Daoy (cell line): Measurements from ENCODE around the gene NATD1. TPM values are rescaled to one million over a fixed set of nuclear protein-coding genes. Genes with fewer than 3 reads are reported as not detected.
A peak's percentile ranks its signal among the peaks of the same experiment; 100 is the strongest.

Experiments used
- DNase-seq: peaks from one replicate; pipeline ENCODE4 v3.0.0-alpha.2; 2015; ENCODE audit warnings: low read depth
- total RNA-seq: library from RNA; depleted of rRNA; stranded (reverse); fragments of >200 nt; shearing (Covaris generic); gene quantifications from 2 replicates; pipeline ENCODE4 v1.2.3, GENCODE V29; 2014

Gene NATD1
- total RNA-seq, 1 experiment from 2014 or later = 0.86 TPM

DNA sequence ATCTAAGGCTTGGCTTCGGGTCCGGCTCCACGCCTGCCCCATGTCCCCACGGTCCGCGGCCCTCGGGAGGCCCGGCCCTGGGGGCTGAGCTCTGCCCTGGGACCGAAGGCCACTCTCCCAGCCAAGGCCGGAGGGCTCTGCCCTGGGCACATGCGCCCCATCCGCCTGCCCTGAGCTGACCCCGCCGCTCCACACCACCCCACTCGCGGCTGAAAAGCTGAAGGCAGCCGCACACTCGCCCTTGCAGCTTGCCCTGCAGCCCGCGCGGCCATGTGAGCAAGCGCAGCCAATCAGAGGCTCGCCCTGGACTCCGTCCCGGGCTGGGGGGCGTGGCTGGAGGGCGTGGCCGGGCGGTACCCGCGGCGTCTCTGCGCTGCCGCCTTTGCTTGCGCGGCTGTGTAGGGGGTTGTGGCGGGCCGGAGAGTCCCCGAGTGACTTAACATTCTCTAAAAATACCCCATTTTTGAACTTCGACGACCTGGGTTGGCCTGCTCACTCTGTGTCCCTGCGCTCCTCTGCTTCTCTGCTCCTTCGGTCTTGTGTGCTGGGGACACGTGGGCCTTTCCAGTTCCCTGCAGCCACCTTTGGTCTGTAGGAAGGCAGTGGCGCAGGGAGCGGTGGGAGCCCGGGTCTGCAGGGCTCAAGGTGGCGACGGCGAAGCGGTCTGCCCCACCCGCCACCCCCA is 22.5 kb upstream of the NATD1 start:
- peak; percentile 91 for DNase-seq

DNA sequence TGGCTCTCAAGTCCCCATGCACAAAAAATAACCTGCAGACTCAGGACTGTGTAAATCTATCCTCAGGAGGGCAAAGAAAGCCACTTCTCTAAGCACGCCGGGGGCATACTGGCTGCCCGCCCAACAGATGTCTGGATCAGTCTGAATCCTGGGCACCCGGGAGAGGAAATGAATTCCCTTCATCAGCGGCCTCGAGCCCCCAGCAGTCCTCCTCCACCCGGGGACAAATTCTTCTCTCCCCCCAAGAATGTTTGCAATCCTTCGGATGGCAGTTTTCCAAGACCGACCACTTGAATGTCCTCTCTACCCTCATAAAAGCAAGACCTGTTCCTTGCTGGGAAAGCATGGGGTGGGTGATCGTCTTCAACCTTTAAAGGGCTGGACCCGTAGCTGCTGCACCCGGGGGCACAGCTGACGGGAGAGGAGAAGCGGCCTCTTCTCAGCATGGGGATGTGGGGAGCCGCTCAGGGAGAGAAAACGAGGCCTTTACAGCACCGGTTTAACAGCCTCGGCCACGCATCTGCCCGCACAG is 21.9 kb upstream of the NATD1 start:
- peak; percentile 57 for DNase-seq

DNA sequence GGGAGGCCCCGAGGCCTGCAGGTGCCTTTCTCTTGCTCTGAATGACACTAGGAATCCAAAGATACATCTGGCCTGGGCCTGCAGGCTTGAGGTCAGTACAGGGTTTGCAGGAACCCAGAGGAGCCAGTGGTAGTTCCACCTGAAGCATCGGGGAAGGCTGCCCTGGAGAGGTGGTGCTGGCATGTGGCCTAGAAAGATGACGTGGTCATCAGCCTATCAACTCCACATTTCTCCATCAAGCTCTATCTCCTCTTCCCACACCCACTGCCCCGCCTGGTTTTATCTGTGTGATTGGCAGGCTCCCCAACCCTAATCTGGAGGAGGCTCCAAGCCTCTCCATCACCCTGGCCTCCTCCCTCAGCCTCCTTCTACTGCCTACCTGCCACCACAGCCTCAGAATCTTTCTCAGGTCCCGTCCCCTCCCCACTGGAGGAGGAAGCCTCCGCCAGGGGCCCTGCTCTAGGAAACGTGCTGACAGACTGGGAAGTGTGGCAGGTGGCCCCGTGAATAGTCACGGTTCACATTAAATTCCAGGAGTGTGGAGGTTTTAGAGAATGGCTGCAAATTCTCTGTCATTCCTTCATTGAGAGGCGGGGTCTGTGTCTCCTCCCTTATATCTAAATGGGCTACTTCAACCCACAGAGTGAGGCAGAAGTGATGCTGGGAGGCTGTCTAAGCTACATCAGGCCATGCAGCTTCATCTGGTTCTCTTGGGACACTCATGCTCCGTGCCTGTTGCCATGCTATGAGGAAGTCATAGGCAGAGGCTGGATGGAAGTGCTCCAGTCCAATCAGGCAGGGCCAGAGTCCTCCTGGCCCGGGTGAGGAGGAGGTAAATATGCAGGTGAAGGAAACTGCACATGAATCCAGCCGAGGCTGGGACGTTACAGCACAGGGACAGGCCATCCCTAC is 19.9 kb upstream of the NATD1 start:
- DNase-seq = no peak

DNA sequence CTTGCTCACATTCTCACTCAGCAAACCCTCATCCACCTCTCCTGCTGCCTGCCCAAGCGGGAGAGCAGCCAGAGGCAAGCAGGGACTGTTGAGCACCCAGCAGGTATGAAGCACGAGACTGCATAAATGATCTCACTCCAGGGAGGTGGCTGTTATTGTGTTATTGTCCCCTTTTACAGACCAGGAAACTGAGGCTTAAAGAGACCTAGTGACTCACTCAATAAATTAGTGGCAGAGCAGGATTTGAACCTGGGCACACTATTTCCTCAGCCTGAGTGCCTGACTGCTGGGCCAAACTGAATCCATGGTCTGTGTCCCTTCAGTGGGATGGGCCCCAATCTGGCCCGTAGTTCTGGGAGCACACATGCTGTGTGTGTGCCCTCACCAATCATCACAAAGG is 19.0 kb upstream of the NATD1 start:
- DNase-seq = no peak

DNA sequence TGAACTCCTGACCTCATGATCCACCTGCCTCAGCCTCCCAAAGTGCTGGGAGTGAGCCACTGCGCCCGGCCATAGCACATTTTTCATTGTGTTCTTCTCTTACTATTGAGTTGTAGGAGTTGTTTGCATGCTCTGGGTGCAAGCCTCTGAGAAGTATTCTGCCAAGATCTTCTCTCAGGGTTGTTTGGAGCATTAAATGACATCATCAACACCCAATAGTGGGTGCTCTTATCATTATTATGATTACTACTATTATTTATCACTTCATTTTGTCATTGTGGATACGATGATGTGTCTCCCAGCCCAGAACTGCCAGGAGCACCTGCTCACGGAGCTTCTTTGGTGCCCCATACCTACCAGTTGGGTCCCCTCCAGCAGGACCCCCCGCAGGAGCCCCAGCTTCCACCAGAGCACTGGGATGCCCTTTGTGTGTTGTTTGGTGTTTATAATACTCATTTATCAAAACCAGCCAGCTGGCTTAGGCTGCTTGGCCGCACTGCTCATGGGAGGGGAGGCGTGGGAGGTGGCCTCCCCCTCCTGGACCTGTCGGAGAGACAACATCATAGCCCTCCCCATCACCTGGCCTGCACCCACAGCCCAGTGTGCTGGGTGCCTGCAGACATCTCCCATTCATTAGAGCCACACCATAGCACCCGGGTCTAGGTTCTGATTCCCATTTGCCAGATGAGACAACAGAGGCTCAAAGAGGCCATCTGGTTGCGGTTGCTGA is 18.4 kb upstream of the NATD1 start:
- no peak for DNase-seq

DNA sequence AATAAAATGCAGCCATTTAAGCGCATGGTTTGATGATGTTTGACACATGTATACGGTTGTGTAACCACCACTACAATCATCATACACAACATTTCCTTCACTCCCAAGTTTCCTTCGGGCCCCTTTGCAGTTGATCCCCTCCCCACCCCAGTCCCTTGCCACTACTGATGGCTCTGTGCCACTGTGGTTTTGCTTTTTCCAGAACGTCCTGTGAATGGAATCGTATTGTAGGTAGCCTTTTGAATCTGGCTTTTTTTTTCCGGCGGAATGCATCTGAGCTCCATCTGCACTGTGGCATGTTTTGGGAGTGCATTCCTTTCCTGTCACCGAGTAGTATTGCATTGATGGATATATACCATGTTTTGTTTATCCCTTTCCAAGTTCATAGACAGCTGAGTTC is 16.2 kb upstream of the NATD1 start:
- no peak for DNase-seq

DNA sequence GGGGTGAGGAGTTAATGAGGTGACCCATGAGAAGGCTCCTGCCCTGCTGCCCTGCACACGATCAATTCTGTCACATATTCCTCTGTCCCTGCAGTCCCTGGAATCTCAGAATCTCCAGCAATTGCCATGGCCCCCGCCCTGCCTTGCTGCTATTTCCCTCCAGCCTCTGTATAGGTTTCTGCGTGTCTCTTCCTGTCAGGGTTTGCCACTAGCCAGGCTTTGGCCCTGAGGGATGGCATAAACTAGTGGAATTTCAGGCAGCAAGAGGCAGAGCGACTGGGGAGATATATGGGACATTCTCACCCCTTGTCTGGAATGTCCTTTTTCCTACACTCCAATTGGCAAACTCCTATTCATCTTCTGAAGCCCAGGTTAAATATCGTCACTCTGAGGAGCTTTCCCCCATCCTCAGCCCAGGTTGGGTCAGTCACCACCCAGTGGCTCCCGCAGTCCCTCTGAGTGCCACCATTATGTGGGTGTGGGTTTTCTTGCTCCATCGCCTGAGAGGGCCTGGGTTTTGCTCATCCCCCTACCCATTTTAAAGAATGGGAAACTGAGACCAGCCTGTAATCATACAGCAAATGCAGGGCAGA is 15.5 kb upstream of the NATD1 start:
- no peak for DNase-seq

DNA sequence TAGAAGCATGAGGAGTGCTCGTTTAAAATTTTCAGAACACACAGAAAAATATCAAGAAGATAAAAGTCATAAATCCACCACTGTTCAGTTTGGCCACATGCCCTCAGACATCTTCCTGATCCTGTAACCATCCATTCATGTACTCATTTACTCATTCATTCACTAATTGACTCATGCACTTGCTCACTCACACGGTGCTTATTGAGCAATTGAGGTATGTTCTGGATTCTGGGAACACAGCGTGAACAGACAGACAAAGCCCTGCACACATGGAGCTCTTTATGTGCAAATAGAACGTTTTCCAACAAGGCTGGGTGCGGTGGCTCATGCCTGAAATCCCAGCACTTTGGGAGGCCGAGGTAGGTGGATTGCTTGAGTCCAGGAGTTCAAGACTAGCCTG is 10.2 kb upstream of the NATD1 start:
- no peak for DNase-seq

DNA sequence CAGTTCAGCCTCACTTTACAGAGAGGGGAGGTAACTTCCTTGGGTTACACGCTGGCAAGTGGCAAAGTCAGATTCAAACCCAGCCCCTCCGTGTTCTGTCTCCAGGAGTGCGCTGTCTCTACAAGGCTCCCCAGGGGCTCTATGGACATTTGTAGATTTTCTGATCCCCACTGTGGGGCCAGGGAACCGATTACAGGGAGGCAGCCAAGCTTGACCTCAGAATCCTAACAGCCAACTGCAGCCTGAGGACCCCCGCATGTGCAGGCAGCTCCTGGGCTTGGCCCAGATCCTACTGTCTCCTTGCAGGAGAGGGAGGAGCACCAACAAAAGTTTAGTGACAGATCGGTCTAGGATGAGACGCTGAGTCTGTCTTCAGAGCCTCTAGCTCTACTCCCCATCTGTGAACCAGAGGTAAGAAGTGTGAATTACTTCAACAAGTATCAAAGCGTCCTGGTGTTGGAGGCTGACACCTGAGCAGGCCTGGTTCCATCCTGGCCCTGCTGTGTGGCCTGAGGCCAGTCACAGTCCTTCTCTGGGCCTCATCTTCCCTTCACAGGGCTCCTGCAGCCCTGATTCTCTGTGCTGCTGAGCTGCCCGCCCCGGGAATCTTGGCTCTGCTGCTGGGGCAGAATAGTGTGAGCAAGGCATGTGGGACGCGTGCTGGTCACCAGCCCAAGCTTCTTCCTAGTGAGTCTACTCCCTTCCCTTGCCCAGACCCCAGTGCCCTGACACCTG is 9.2 kb upstream of the NATD1 start:
- DNase-seq = no peak

DNA sequence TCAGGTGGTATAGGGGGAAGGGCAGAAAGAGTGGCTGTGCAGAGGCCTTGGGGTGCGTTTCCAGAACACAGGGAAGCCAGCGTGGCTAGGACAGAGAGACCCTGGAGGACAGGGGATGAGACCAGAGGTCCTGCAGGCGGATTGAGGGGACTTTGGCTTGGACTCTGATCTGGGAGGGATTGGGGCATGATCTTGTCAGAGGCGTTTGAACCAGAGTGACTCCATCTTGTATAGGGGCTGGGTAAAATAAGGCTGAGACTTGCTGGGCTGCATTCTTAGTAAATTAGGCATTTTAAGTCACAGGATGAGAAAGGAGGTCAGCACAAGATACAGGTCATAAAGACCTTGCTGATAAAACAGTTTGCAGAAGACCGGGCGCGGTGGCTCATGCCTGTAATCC is 5.4 kb upstream of the NATD1 start:
- DNase-seq = no peak

DNA sequence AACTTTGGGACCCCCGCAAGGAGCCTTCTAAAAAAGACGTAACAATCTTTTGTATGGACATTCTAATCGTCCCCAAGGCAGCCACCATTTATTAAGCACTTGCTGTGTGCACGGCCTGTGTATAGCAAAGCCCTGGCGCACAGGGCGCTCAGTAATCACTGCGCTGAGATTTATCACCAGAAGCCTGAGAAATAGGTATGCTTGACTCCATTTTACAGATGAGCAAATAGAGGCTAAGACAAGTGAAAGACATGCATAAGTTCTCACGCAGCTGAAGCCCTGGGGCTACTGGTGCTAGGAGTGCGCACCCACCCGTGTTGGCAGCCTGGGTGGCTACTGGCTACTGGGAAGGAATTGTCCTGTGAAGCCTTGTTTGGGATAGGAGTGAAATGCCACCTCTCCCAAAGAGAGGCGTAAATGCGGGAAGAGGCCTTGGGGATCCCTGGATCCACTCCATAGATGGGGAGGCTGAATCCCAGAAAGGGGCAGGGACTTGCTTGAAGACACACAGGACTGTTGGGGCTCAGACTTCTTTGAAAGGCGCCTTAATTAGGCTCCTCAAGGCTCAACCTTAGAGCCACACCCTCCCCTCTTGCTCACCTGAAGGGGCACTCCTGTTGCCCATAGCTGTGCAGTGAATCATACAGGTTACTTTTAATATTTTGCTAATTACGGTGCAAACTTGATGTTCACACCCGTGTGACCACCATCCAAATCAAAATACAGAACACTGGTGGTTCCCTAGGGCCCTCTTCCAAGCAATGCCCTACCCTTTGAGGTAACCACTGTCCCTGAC is 634 bp upstream of the NATD1 start:
- no peak for DNase-seq

DNA sequence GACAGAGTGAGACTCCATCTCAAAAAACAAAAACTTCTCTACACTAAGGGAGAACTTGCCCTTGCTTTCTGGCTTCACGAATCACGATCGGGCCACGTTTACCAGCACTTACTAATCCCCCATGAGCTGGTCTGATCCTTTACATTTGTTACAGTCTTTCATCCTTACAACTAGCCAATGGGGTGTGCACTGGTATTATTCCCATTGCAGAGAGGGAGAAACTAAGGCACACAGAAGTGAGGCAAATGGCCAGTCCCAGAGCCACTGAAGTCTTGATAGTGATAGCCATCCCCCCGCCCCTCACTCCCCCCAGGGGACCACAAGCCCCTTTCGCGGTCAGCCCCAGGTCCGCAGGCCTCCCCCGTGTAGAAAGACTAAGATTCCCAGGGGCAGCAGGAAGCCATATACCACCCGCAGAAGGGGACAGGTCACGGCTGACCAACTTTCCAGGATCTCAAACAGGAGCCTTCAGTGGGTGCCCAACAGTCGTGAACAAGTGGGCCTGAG is 868 bp downstream of the NATD1 start:
- no peak for DNase-seq

DNA sequence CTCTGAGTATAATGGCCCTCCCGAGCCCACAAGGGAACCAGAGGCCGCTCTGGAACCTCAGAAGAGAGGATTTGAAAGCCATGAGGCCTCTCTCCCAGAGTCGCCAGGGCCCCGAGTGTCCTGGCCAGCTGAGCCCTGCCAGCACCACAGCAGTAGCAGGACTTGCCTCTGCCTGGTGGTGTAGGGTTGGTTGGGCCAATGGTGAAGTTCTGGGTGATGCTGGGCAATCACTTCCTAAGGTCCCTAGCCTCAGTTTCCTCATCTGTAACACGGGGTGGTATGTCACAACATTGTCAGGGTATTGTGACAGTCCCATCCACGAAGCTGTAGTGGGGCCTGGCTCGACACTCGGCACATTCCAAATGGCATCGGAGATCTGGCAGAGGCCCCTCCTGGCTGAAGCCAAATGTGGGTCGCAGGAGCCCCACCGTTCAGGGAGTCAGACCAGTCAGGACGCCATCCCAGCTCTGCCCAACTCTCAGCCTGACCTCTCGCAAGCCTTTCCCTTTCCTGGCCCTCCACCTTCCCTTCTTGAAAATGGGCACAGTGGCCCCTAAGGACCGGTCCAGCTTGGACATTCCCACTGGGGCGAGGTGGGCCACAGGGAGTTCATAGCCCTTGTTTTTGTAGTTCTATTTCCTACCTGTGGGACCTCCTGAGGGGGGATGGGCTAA is 1.7 kb downstream of the NATD1 start:
- DNase-seq = no peak

DNA sequence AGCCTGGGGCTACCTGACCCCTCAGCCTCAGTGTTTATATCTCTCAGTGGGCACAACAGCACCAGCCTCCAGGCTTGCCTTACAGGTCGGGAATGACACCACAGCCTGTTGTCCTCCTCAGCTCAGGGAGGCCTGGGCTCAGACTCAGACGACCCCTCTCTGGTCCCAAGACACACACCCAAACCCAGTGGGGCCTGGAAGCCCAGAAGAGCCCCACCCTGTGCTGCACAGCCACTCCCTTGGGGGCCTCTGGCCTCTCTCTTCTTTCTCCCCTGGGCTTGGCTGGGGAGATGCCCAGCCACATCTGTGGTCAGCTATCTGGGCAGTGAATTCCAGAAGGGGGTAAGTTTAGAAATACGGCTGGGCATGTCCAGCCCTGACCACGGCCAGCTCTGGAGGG is 2.4 kb downstream of the NATD1 start:
- DNase-seq = no peak

DNA sequence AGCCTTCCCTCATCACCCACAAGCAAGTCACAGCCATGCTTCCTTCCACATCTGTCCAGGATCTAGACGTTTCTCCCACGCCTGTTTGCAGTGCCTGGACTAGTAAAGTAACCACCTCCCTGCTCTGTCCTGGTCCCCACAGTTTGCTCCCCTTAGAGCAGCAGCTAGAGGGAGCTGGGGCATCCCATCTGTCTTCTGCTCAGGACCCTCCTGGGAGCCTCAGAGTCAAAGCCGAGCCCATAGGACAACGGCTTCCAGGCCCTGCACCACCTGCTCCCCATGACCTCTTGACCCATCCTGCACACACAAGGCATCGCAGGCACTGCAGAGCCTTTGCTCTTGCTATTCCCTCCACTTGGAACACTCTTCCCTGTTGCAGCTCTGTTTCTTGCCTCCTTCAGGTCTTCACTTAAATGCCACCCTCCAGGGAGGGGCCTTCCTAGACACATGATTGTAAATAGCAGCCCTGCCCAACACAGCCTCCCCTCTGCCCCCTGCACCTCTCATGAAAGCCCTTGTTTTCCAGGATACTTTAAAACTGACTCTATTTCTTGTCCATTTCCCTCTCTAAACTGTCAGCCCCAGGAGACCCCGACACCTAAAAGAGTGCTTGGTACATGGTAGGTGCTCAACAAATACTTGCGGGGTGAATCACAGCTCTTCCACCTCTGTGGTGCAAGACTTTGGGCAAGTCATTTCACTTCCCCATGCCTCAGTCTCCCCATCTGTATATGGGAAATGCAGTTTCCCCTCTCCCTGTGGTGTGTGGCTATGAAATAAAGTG is 3.1 kb downstream of the NATD1 start:
- DNase-seq = no peak

DNA sequence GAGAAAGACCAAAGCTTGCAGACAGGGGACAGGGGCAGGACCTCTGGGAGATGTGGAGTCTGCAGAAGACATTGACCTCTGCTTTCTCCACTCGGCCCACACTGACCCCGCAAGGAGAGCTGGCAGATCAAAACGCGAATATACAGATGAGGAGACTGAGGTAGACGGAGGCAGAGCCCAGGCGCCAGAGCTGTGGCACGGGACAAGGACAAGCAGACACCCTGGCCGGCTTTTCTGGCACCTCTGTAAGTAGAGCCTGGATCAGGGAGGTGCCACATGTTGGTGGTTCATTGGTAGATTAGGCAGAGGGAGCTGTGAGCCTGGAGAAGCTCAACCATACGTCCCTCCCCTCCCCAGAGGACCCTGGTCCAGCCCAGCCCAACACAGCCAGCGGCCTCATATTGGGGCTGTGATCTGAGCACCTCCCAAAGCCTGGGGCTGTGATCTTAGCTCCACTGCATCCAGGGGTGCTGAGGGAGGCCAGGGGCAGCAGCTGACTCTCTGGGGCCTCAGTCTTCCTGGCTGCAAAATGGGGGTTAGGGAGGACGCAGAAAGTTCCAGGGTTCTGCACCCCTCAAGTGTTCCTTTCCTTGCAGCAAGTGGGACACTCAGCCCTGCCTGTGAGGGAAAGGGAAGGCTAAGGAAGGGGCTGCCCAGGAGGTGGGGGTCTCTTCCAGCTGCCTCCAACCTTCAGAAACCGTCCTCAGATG is 4.0 kb downstream of the NATD1 start:
- no peak for DNase-seq

DNA sequence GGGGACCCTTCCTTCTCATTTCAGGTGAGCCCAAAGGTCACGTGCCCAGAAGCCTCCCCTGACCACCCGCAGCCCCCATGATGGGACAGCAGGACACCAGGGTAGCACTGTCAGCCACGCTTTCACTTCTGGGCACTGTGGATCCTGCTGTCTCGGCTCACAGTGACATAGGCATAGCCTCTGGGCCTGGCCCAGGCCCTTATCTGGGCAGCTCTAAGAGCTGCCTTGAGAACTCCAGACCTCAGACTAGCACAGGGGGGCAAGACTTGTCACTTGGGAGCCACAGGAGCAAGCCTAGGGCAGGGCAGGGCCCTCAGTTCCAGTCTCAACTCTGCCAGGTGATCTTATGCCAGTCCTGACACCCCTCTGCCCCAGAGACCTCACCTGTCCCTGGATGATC is 4.7 kb downstream of the NATD1 start:
- DNase-seq = no peak
